ENCODE measurements around the gene PGAM2. TPM values are rescaled to one million over a fixed set of nuclear protein-coding genes. Genes with fewer than 3 reads are reported as not detected.
"Not testable (repeated sequence)": the region's sequence is repeated elsewhere in the genome, so short reads cannot be mapped to it uniquely, and the experiment has no call there.

Gene PGAM2
- total RNA-seq, 1 donor from 2014 or later, result 0.62 TPM

DNA sequence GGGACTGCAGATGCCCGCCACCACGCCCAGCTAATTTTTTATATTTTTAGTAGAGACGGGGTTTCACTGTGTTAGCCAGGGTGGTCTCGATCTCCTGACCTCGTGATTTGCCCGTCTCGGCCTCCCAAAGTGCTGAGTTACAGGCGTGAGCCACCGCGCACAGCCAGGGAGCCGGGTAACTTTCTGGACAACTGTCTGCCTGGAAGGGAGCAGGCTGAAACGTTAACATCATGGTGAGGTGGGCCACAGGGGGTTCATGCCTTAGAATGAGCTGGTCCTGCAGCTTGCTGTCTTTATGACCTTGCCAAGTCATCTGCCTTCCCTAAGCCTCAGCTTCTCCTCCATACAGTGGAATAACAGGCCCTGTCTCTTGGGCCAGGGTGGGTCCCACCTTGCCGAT is 34.0 kb downstream of the PGAM2 start:
- DNase-seq (ENCODE audit: low spot score), result peak; percentile 29

DNA sequence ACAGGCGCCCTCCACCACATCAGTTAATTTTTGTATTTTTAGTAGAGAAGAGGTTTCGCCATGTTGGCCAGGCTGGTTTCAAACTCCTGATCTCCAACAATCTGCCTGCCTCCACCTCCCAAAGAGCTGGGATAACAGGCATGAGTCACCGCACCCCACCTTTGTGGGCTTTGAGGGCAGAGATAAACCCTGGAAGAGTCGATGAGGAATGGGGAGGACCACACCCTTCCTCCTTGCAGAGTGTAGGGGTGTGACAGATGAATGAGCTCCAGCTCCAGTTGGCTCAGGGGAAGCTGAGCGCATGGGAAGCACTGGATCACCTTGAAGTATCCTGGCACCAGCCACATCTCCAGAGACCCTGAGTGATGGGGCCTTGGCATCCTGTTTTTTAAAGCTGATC is 35.3 kb downstream of the PGAM2 start:
- DNase-seq (ENCODE audit: low spot score), result peak; percentile 12

DNA sequence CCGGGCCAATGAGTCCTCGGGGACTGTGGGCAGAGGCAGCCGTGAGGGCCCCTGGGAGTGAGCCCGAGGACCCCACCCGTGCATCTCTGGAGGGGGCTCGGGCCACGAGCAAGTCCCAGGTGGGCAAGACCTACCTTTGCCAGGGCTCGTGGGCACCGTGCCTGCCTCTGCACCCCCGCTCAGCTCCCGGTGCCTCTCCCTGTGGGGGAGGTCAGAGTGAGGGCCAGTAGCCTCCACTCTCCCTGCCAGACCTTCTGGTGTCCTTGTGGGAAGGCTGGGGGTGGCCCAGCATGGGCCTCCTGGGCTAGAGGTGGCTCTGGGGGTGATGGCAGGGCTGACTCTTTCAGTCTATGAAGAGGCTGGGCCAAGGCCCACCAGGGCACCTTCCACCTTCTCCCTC is 35.9 kb downstream of the PGAM2 start:
- DNase-seq (ENCODE audit: low spot score), result peak; percentile 13

DNA sequence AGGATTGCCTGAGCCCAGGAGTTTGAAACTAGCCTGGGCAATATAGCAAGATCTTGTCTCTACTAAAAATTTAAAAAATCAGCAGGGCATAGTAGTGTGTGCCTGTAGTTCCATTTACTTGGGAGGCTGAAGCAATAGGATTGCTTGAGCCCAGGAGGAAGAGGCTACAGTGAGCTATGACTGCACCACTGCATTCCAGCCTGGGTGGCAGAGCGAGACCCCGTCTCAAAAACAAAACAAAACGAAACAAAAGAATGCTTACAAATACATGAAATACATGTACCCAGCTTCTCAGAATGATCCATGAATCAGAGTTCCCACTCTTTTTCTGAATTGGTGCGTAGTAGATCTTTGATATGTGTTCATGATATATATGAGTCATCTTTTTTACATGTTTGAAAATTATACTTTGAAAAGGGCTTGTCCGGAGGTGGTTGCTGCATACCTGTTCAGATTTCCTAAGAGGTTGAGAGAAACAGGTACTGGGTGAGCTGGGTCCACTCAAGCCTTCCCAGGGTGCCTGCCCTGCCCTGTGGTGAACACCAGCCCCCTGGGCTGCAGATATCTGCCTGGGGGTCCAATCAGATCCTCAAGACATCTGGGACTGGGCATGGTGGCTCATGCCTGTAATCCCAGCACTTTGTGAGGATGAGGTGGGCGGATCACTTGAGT is 42.4 kb downstream of the PGAM2 start:
- not testable (repeated sequence) for DNase-seq (ENCODE audit: low spot score)

DNA sequence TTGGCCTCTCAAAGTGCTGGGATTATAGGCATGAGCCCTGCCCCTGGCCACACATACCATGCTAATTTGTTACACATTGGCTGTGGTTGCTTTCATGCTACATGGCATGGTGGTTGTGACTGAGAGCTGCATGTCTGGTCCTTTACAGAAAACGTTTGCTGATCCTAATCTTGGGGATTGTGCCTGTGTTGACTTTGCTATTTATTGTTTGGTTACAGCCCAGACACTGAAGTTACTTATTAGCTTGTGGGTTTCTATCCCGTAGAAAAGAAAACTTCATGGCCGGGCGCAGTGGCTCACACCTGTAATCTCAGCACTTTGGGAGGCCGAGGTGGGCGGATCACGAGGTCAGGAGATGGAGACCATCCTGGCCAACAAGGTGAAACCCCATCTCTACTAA is 43.3 kb downstream of the PGAM2 start:
- DNase-seq (ENCODE audit: low spot score), result not testable (repeated sequence)

DNA sequence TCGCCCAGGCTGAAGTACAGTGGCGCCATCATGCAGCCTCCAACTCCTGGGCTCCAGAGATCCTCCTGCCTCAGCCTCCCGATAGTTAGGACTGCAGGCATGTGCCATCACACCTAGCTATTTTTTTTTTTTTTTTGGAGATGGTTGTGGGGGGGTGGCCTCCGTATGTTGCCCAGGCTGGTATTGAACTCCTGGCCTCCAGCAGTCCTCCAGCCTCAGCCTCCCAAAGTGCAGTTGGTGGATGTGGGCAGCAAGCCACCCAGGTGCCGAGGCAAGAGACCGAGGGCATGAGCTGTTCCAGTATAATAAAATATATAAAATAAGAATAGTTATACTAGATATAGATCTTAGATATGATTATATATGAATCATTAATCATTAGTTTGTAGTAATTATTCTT is 45.5 kb downstream of the PGAM2 start:
- DNase-seq (ENCODE audit: low spot score), result not testable (repeated sequence)

DNA sequence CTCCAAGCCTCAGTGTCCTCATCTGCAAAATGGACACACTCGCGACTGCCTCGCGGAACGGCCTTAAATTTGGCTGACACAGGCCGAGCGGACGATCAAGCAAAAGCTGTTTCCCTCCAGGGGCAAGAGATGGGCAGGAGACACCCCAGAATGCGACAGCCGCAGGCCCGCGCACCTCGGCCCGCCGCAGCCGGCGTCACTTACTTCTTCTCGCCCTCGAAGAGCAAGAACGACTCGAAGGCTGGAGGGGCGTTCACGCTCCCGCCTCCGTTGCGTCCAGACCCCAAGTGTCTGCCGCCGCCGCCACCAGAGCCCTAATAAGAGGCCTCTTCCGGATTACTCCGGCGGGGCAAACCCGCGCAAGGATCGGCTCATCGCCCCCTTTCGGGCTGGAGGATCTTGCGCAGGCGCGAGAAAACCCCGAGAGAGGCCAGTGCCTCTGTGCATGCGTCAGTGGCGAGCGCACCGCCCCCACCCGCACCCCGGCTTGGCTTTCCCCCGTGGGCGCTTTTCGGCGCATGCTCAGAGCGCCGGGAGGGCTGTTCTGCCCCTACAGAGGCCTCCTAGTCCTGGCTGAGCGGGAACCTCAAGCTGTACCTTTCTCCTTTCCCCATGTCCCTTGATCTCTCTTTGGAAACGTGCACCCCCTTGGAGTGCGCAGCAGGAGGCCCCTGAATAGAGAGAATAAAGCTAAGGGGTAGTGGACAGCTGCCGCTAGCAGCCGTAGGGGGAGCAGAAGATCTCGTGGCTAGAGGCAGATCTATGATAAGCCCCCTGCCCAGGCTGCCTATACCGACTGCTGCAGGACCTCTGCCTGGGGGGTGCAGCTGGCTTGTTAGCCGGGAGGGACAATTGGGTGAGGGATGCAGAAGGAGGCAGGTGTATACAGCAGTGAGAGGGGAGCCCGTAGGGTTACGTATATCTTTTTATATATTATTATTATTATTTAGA is 46.2 kb downstream of the PGAM2 start:
- DNase-seq (ENCODE audit: low spot score), result peak; percentile 97

DNA sequence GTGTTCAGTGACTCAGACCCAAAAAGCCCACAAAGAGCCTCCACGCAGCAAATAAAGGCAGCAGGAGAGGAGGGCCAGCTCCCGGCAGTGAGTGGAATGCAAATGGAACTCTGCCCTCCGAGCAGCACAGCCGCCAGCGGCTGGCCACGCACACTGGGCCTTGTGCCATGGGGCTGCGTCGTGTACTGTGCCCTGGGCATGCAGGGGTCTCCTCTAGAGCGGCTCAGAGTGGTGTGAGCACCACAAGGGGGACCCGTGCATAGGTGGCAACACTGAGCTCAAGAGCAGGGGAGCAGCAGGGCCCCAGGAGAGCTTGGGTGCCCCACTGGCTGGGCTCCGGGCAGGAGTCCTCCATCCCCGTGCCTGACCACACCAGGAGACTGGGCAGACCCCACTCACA is 50.3 kb downstream of the PGAM2 start:
- DNase-seq (ENCODE audit: low spot score), result not testable (repeated sequence)

Other genes with a start within 250 kb of the PGAM2 start
- gene MRPS24, start 196.1 kb downstream of the PGAM2 start, total RNA-seq, result 66.7 TPM
- gene URGCP, start 159.0 kb downstream of the PGAM2 start, total RNA-seq, result 39.1 TPM
- gene UBE2D4, start 139.1 kb downstream of the PGAM2 start, total RNA-seq, result 27.4 TPM
- not detected for gene SPDYE1, start 67.7 kb downstream of the PGAM2 start, total RNA-seq
- gene DBNL, start 20.9 kb downstream of the PGAM2 start, total RNA-seq, result 107 TPM
- gene POLM, start 17.0 kb upstream of the PGAM2 start, total RNA-seq, result 46.5 TPM
- gene AEBP1, start 38.8 kb upstream of the PGAM2 start, total RNA-seq, result 131 TPM
- 92.0 TPM for gene POLD2, start 58.0 kb upstream of the PGAM2 start, total RNA-seq
- gene MYL7, start 75.8 kb upstream of the PGAM2 start, total RNA-seq, result not detected
- gene GCK, start 123.9 kb upstream of the PGAM2 start, total RNA-seq, result 0.39 TPM
- 64.2 TPM for gene YKT6, start 135.4 kb upstream of the PGAM2 start, total RNA-seq

Measured in ureter (tissue), 1 donor.